GM19324 (cell line): Measurements from ENCODE around the gene ACOT12.
"Not testable (repeated sequence)": the region's sequence is repeated elsewhere in the genome, so short reads cannot be mapped to it uniquely, and the experiment has no call there.

Source experiments
- ATAC-seq: cut with Tn5 transposase; IDR thresholded peaks from one replicate; pipeline ENCODE4 v1.9.1; 2021; ENCODE audit warnings: mild to moderate bottlenecking, moderate library complexity; ENCODE audit not compliant: unreplicated experiment, low FRiP score

The ACOT12 gene

GRCh38 chr5:81345411-81346003 is 48.4 kb downstream of the ACOT12 start:
- ATAC-seq: no peak

DNA sequence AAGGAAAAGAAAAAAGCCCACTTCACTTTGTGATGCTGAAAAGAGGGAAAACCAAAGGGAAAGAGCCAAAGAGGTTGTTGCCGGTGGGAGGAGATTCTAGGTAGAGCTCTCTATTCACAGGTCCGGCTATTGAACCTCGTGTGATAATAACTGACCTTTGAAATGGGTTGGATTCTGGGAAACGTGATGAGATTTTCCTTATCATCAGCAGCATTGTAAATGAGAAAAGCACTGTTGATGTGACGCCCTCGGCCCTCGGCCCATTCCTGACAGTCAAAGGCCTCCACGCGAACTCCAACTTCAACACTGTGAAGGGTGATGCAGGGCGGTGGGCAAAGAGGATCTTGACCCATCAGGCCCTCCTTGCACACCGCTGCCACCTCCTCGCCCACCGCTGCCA is 49.2 kb downstream of the ACOT12 start:
- ATAC-seq: no peak

DNA sequence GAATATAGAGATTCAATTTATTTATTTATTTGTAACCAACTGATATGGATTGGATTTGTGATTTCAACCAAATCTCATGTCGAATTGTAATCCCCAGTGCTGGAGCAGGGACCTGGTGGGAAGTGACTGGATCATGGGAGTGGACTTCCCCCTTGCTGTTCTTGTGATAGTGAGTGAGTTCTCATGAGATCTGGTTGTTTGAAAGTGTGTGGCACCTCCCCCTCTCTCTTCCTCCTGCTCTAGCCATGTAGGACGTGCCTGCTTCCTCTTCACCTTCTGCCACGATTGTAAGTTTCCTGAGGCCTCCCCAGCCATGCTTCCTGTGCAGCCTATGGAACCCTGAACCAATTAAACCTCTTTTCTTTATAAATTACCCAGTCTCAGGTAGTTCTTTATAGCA is 55.7 kb downstream of the ACOT12 start:
- ATAC-seq: not testable (repeated sequence)

GRCh38 chr5:81337803-81338202 is 56.1 kb downstream of the ACOT12 start:
- ATAC-seq: no peak

DNA sequence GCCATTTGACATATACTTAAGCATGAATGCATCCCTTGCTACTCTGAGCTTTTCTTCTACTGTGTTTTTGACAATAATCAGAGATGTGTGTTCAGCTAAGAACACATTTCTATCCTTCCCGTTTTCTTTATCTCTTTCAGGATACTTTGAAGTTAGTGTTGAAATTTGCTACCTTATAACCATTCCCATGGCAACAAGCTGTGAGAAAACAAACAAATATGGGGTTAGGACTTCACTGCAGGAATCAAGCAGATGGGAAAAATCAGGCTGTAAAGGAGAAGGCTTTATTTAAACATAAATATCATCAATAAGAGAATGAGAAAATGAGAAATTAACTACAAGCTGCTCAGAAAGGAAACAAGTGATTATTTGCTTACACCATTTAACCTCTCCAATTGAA is 57.4 kb downstream of the ACOT12 start:
- no peak for ATAC-seq

- ATAC-seq: no peak
These were observed 58.0 kb downstream of the ACOT12 start for GRCh38 chr5:81335946-81336345.

- ATAC-seq: no peak
These were observed 59.5 kb downstream of the ACOT12 start for GRCh38 chr5:81334304-81335061.

DNA sequence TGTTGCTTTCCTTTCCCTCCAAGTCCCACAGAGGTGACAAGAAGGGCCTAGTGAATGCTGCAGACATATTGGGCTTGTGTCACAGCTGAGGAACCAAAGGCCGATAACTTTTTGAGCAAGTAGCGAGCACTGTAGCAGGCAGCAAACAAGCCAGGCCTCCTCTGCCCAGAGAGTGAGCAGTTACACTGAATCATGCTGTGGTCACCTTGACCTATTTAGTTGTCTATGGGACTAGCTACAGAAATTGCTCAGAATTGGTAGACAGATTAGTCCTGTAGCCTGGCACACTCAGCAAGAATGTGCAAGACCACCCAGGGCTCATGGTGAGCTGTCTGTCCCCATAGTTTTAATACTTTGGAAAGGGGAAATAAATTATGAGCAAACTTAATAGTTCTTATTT is 67.4 kb downstream of the ACOT12 start:
- no peak for ATAC-seq

GRCh38 chr5:81317536-81317935 is 76.4 kb downstream of the ACOT12 start:
- no peak for ATAC-seq

DNA sequence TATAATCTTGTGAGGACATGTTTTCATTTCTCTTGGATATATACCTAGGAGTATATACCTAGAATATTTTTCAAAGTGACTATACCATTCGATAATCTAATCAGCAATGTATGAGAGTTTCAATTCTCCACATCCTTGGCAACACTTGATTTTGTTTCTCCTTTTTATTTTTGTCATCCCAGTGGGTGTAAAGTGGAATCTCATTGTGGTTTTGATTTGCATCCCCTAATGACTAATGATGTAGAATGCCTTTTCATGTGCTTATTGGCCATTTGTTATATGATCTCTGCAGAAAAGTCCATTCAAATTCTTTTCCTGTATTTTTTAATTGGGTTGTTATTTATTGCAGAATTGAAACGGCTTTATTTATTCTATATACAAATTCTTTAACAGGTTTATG is 77.4 kb downstream of the ACOT12 start:
- no peak for ATAC-seq

GRCh38 chr5:81315830-81316229 is 78.1 kb downstream of the ACOT12 start:
- no peak for ATAC-seq

DNA sequence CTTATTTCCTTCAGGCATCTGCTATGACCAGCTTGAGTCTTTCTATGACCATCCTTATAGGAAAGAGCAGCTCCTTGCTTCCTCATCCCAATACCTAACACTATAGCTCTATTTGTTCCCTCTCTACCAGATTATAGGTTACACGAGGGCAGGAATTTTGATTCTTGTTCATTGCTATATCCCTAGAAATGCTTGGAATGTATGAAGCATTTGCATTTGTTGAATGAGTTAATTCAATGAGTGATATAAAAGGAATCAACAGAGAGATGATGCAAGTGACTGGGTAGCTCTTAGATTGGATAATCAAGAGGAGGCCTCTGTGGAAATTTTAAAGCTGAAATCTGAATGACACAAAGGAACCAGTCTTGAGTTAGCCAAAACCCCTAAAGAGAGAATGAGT is 78.6 kb downstream of the ACOT12 start:
- ATAC-seq: no peak

DNA sequence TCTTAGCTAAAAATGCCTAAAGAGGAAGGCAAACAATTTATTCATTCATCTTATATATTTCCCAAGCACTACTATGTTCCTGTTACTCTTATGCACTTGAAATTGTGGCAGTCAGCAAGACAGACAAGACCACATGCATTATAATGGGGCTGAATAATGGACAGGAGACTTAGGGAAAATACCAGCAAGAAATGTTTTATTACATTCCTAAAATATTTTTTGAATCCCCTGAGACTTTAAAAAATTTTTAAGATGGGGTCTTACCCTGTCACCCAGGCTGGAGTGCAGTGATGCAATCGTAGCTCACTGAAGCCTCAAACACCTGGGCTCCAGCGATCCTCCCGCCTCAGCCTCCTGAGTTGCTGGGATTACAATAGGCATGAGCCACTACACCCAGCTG is 79.4 kb downstream of the ACOT12 start:
- ATAC-seq: no peak

DNA sequence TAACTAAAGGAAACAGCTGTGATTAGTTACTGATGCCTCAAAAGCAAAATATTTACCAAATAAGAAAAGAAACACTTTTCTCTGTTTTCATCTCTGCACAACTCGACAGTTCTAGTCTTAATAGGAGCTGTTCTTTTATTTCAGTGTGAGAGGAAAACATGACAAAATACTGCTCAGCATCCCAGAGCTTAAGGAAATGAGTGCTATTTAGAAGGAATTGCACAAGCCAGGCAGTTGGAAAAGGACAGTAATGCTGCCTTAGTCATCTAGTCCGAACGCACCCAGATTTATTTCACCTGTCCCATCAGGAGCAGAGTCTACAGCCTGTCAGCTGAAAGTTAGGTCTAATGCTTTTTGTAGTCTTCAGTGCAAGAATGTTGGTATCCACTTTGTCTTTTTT is 80.2 kb downstream of the ACOT12 start:
- no peak for ATAC-seq

DNA sequence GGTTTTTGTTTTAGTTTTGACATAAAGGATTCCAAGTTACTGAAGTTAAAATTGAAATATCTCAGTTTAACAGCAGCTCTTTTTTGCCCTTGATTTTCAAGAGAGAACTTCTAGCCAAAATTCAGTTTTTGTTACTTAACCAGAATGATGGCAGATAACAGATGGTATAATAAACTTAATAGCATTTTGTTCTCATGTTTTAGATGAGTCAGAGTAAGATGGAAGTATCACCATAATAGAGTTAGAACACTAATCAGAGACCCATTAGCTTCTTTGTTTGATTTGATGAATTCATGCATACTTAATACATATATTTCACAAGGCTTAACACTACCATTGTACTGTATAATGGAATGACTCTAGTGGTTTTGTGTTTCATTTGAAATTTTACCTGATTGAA is 80.7 kb downstream of the ACOT12 start:
- no peak for ATAC-seq

- ATAC-seq: no peak
These were observed 83.4 kb downstream of the ACOT12 start for GRCh38 chr5:81310402-81311063.

DNA sequence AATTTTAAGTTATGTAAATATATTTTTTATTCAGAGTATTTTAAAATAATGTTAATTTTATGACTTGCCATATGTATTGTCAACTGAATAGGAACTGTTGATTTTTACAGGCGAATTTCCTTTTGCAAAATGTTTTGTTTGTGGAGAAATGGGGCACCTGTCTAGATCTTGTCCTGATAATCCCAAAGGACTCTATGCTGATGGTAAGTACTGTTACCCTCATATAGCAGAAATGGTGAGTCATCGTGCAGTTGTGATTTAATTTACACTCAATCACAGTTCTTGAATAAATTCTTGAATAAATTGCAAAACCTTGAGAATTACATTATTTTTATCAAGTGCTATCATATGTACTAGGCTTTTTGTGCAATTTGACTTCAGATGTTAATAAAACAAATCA is 85.1 kb downstream of the ACOT12 start:
- ATAC-seq: no peak

GRCh38 chr5:81305785-81306184 is 88.1 kb downstream of the ACOT12 start:
- no peak for ATAC-seq

- no peak for ATAC-seq
These were observed 90.4 kb downstream of the ACOT12 start for GRCh38 chr5:81303563-81303962.

DNA sequence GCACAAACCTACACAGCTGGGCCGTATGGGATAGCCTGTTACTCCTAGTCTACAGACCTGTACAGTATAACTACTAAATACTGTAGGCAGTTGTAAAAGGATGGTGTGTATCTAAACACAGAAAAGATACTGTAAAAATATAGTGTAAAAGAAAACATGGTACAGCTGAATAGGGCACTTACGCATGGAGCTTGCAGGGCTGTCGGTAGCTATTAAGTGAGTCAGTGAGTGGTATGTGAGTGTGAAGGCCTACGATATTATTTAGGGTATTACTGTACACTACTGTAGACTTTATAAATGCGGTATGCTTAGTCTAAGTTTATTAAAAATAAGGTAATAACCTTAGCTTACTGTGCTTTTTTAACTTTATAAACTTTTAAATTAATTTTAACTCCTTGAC is 91.3 kb downstream of the ACOT12 start:
- ATAC-seq: no peak

DNA sequence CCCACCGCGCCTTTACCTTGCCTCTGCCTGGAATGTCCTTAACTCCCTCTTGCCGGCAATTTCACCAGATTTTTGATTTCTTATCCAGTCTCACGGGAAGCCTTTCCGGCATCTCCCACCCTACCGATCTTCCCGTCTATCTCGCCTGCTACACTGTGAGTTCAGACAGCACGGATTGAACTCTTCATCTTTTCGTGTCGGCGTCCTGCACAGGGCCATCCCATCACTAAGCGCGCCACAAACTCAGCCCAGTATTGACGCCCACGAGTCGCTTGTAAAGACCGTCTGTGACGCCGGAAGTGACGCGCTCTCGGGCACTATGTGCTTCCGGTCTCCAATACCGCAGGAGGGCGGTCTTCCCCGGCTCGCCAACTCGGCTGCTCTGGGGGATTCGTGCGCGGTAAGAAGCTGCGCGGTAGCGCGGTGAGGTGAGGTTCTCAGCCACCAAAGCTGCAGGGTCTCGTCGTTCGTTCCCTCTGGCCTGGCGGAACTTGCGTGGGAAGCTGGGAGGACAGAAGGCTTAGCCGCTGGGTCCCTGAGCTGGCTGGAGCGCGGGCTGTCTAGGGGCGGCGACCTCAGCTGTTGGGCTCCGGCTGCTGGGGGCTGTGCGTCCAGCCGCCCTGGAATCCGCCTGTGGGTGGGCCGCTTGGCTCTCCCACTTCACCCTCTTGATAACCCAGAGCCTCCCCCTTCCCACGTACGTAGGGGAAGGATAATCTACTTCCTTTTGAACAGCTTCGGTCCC is 92.5 kb downstream of the ACOT12 start, which contains the start of gene ZCCHC9:
Gene ZCCHC9 (plus strand): TSS at position 317 of the 745 bp plus-strand sequence. CDS start 3,171 bp downstream, outside the sequence.
- ATAC-seq: peak; percentile 96
